Umbilical cord (tissue), 2 donors: ENCODE data around the gene SPTB. TPM values are rescaled to one million over a fixed set of nuclear protein-coding genes. Genes with fewer than 3 reads are reported as not detected.
A peak's percentile ranks its signal among the peaks of the same experiment; 100 is the strongest.

ENCODE experiments used
- DNase-seq: peaks from one replicate; pipeline ENCODE4 v3.0.0-alpha.2; 2015; ENCODE audit warnings: low spot score
- total RNA-seq: library from RNA; depleted of rRNA; stranded (reverse); fragments of >200 nt; gene quantifications from one replicate; pipeline ENCODE4 v1.2.3, GENCODE V29; 2014; ENCODE audit warnings: low replicate concordance; ENCODE audit not compliant: insufficient read depth

Gene SPTB
- total RNA-seq, 1 donor from 2014 or later: 25.0 TPM

DNA sequence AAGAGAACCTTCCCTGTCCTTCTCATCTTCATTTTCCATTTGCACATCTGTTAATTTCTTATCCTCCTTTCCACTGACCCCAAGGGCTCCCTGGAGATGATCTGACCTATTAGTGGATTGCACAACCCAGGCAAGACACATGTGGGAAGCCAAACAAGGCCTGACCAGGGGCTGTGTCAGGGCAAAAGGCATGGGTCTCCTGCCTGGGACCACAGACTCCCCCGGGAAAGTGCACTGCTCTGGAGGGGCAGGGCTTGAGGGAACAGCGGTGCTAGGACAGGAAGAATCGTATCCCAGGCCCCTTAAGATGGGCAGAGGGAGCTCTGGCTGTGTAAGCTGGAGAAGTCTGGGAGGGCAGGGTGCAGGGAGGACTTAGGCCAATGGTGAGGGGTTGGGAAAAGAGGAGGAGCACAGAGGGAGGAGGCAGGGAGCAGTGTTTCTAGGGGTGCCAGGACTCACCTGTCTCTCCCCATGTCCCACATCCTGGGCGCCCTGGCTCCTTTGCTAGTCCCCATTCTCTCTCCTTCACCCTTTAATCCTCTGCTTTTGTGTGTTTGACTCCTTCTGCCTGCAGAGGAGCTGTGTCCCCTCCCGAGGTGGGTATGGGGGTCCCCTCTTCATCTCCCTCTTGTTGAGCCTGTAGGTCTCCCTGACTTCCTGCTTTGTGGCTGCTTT lies 150.2 kb downstream of the SPTB start:
- no peak for DNase-seq

DNA sequence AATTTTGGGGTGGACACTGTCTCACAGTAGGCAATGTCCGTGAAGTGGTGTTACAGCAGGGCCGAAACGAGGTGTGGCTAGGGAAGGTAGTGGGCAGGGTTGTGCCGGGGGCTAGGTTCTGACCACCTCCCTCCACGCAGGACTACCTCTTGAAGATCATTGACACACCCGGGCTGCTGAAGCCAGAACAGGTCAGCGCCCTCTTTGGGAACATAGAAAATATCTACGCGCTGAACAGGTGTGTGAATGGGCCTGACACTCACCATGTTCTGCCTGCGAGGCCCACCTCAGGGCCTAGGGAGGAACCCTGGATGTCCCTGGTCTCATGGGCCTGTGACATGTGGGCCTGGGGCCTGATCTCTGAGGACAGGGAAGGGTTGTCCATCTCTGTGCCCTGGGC lies 150.9 kb downstream of the SPTB start:
- DNase-seq: no peak

DNA sequence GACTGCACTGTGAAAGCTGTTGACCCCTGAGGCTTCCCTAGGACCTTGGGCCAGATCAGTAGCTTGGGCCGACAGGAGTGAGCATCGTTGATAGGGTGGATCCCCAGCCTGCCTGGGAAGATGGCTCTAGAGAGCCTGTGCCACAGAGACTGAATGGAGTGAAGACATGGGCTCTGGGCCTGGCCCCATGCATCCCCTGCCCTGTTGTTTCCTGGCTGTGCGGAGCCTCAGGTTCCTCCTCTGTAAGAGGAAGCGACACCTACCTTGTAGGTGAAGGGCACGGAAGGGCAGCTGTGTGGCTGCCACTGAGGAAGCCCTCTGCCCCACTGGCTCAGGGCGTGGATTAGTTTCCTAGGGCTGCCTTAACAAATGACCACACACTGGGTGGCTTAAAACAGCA lies 151.6 kb downstream of the SPTB start:
- DNase-seq: no peak

DNA sequence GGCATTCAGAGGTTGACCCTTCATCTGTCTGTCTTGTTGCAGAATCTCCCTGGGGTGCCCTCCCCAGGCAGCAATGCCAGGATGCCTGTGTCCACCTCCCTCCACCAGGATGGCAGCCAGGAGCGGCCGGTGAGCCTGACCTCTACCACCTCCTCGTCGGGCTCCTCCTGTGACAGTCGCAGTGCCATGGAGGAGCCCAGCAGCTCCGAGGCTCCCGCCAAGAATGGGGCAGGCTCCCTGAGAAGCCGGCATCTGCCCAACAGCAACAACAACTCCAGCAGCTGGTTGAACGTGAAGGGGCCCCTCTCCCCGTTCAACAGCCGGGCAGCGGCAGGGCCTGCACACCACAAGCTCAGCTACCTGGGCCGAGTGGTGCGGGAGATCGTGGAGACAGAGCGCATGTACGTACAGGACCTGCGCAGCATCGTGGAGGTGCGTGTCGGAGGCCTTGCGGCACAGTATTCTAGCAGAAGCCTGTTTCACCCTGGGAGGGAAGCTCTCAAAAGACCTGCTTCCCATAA lies 152.1 kb downstream of the SPTB start:
- DNase-seq: no peak

DNA sequence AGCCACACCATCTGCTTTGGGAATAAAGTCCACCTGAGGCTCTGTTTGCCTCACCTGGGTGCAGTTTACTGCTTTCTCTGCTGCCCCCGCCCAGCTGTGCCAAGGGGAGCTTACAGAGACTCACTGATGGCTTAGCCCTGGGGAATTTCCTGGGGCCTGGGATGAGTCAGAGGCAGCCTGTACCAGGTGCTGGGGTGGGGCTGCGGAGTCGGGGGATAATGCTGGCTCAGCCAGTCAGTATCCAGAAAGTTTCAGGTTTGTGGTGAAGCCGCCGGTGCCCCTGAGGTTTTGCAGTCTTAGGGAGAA lies 153.2 kb downstream of the SPTB start:
- peak; percentile 67 for DNase-seq

DNA sequence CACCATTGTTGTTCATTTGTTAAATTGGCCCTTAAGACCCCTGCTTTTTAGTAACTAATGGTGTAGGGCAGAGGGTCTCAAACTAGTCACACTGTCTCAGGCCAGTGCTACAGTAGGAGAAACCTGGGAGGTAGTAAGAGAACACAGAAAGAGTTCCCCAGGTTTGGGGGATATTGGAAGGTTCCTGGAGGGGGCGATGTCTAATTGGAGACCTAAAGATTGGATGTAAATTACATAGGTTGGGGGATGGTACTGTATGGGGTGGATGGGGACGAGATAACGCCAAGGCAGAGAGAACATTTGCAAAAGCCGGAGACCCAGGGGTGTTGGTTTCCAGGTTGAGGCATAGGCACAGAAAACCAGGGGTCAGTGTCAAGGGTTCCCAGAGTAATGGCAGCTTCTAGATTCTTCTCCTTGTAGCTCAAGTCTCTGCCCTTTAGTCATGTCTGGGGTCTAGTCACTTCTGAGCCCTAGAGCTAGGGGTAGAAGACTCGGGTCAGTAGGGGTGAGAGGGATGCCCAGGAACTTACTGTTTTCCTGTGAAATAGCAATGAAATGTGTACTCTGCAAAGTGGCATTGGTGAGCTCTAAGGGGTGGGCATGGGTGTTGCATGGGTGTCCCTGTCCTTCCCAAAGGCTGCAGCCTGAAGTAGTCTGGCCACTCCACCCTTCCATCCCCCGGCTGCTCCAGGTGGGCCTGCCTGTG lies 153.7 kb downstream of the SPTB start:
- DNase-seq: no peak

DNA sequence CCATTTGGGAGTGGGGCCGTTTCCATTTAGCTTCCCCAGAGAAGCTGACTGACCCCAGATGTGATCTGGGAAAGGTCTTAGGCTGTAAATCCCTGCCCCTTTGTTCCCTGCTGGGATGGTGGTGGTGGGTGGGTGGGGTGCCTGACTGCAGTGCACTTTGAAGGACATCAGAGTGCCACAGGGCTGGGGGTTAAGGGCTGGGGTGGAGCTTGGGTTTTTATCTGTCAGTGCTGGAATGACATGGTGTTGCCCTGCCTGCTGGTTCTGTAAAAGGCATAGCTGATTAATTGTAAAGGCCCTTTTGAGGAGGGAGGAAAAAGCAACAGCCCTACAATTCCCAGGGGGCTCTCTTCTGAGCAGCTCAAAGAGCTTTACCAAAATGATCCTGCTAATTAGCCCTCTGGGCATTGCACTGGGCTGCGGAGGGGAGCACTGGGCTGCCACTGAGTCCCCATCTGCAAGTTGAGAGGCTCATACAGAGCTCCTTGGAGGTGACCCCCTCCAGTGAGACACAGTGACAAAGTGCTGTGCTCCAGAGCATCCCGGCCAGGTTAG lies 154.4 kb downstream of the SPTB start:
- peak; percentile 21 for DNase-seq

DNA sequence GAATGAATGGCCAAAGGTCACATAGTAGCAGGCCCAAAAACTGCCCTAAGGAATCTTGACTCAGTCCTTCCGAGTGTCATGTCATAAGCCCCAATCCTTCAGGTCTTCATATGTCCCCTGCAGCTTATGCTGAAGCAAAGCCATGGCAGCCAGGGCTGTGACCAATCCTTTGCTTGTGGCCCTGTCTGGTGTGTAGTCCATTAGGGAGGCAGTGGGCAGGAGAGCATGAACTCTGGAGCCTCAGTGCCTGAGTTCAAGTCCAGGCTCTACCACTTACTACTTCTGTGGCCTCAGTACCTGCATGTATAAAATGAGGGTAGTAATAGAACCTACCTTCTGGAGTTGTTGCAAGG lies 155.2 kb downstream of the SPTB start:
- DNase-seq: no peak

DNA sequence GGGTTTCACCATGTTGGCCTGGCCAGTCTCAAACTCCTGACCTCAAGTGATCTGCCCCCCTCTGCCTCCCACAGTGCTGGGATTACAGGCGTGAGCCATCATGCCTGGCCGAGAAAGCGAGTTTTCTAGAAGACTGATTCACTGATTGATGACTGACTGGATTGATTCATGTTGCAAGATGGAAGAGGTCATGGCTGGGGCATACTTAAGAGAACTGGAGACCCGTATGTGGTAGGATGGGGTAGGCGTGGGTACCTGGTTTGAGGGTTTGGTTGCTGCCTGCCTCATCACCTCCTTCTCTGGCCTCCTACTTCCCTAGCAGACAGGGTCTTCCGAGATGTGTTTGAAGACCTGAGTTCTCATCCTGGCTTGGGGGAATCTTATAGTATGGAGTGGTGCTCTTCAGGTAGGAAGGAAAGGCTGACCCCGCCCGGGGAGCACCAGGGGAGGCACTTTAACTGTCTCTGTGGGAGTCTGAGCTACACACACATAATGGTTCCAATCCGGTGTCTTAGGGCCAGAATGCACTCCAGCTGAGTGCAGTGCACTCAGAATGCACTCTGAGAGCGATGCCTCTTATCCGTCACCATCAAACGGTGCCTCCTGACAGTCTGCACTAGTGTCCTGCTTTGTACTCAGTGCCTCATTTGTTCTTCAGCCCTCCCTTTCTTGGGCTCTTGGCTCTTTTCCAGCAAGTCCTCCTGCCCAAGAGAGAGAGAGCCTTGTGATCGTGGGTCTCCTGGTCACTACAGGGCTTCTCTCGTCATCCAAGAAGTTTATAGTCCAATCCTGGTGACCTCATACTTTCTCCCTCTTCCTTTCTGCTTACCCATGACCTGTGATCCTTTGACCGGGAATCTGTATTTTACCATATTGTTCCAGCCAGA lies 155.8 kb downstream of the SPTB start:
- DNase-seq: peak; percentile 22

DNA sequence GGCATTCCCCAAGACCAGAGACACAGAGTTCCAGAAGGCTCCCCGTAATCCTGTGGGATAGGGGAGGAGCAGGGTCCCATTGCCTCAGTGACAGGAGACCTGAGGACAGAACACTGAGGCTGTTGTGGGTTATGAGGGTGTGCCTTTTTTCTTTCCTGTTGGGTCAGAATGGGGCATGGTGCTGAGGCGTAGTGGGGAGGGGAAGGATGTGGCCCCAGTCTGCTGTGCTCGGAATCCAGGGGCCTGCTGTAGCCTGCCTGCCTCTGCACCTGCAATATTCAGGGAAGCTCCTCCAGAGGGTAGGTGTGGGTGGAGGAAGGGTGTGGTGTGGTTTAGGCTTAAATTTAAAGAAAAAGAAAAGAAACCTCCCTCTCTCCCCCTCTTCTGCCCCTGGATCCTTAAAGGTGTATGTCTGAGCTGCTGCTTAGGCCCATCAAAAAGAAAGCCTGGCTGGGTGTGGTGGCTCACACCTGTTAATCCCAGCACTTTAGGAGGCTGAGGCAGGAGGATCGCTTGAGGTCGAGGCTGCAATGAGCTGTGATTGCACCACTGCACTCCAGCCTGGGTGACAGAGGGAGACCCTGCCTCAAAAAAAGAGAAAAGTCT lies 156.8 kb downstream of the SPTB start:
- DNase-seq: peak; percentile 34

DNA sequence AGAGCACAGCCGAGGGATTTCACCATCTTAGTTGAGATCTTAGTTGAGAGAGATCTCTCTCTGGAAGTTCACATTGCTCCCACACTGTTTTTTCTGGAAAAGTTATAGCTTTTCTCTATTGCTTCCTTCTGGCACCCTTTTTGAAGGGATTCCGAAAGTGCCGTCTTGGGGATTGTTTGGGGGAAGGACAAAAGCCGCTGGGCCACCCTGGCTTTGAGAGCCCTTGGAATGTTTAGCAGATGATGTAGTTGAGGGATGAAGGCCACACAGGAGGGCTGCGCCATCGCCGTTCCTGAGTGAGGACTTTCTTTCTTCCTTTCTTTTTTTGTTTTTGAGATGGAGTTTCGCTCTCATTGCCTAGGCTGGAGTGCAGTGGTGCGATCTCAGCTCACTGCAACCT lies 157.8 kb downstream of the SPTB start:
- no peak for DNase-seq

DNA sequence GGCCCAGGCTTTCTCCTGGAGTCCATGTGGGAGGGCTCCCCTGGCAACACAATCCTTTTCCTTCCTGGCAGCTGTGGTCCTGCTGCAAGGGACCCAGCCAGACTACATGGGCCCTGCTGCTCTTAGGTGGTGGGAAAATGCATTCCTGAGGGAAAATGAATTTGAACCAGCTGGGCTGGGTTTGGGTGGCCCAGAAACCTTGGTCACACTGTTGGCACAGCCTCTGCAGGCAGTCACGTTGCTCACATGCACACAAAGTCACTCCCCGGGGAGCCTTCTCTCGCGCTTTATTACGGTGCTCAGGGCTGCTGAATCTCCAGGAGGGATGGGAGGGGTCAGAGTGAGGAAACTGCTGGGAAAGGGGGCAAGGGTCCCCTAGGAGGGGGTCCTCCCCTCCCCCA lies 158.3 kb downstream of the SPTB start:
- peak; percentile 44 for DNase-seq

DNA sequence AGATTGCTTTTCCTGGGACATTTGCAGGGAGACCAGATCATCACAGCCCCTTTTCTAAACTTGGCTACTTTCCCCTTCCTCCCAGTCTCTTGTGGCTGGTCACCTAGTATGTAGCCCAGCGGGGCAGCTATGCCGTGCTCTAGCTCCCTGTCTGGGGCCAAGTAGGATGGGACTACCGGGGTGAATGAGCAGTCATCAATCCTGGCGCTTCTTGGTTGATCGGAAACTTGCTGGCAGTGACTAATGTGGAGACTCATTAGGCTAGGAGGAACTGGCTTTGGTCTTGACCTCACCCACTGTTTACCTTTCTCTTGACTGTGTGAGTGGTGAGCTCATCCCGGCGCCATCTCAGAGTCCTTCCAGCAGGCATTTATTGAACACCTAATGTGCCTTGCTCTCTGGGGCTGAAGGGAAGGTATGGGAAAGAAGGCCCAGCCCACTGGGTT lies 159.6 kb downstream of the SPTB start:
- DNase-seq: no peak

DNA sequence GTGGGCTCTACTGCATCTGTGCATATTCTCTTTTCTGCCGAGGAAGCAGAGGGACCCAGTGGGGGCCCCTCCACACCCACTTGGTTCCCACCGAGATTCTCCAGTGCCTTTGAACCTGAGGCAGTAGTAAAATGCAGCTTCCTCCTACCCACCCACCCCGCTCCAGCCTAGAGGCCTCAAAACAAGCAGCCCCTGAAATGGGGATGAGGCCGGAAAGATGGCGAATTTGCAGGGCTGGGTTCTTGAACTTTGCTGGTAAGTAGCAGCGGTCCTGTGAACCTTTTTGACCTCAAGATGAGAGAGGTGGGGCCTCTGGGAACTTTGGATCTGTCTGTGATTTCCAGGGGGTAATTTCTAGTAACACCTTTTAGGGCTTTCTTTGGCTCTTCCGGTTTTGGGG lies 160.1 kb downstream of the SPTB start:
- DNase-seq: no peak

DNA sequence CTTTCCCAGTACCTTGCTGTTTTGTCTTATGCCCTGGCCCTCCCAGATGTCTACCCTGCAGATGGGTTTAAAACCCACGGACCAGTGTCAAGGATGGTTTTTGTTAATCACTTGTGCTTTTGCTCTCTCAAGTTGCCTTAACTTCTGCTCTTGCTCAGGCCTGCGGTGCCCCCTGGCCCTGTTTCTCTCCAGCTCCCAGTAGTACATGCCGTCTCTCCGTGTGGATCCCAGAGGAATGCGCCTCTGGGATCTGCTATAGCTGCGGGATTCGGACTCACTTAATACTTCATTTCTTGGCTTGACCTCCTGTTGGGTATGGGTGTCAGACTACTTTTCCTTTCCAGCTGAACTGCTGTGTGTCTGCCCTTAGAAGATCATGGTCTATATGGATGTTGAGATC lies 160.9 kb downstream of the SPTB start:
- peak; percentile 58 for DNase-seq

DNA sequence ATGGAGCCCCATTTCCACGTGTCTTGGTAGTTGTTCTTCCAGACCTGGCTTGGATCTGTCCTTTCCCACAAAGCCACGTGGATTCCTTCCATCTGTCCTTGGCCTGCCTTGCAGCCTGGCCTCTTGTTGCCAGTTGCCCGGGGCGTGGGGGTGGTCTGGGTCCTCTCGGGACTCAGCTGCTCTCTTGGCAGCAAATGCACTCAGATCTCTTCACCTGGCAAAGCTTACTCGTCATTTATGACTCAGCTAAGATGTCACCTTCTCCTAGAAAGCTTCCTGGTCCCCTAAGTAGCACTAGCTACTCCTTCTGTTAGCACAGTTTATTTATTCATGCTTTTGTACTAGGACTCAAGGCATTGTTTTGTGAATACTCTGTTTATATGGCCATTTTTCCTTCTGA lies 161.8 kb downstream of the SPTB start:
- DNase-seq: no peak

DNA sequence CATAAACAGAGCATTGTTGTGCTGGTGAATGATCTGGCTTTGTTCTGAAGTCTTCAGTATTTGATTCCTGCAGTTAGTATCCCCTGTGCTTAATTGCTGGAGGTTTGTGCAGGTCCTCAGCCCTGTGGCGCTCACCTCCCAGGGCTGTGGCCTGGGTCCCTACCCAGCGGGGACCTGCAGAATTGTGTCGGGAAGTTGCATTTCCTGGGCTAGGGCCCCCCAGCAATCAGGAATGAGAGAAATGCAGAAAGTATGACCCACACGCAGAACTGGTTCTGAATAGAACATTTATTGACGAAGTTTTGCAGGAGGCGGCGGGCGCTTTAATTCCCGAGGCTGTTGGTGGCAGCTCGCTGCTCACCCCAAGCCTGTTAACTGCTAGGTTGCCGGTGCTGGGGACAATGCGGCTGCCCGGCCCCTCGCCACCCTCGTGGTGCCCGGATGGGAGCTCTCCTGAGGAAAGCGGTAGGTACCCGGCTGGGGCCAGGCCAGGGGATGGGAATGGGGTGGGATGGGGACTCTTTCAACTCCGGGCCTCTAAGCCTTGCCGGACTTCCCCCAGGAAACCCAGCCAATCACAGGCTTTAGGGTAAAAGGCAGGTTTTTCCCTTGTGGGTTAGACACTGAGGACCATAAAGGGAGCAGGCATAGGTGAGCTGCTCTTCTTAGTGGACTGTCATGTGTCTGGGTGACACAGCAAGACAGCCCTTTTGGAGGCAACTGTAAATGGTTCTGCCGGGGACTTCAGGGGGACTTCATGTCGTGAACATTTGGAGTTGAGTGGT lies 163.9 kb downstream of the SPTB start:
- DNase-seq: peak; percentile 45

DNA sequence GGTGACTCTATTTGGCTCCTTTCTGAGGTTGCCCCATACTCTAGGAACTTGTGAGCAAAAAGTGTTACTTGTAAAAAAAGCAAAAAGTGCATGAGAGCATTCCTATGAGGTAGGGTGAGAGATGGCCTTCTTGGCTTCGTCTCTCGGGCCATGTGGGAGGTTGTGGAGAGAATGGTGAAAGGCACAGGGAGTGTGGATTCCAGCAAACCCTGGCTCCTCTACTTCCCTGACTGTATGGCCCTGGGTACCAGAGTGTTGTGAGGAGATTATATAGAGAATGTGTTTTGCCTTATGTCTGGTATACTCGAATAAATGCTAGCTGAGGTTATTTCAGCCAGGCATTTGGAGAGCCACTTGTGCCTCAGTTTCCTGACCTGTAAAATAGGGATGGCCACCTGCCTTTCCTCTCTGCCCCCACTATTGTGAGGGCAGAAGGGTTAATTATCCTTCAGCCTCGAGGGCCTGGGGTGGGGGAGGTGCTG lies 164.5 kb downstream of the SPTB start:
- DNase-seq: no peak

DNA sequence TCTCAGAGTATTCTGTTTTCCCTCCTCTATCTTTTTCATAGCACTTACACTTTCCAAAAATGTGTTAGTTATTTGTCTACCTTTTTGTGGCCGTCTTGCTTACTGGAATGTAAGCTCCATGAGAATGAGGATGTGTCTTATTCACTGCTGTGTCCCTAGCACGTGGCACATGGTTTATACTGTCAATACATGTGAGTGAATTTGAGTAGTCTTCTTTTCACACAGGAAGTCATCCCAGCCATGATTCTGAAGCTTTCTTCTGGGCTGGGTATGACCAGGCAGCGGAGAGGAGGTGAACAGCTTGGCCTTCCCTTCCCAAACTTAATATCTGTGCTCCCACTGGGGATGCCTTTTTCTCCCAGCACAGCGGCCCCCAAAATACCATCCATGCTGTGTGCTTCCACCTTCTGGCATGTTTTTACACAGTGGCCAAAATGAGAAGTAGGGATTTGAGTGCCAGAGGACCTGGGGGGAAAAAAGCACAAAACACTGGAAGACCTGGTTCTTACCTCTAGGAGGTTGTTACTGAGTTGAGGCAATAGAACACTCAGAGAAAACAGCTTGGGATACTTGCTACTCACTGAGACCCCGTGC lies 165.2 kb downstream of the SPTB start:
- DNase-seq: no peak

DNA sequence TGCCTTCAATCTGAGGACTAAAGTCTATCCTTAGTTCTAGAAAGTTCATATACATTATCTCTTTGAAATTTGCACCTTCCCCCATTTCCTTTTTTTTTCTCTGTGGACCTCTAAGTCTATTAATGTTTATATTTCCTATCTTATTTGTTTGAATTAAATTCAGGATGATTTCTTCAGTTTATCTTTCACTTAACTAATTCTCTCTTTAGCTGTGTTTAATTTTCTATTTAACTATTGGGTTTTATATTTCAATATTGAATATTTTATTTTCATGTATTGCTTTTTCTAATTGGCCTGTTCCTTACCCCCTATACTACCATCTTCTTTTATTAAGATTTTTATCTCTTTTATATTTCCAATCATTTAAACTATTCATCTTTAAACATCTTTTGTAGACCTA lies 166.0 kb downstream of the SPTB start:
- no peak for DNase-seq
